ENCODE results near the gene CDH18.

DNA sequence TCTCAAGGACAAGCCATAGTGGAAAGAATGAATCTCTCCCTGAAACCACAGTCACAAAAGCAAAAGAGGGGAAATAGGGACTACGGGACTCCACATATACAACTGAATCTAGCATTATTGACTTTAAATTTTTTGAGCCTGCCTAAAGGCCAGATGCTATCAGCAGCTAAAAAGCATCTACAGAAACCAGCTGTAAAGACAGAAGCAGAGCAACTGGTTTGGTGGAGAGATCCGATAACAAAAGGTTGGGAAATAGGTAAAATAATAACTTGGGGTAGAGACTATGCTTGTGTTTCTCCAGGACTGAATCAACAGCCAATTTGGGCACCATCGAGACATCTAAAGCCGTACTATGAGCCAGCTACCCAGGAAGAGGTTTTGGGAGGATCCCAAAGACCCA is 281.2 kb downstream of the CDH18 start:
- TF ChIP-seq CTCF (IDR thresholded peaks at IDR 0.05; ENCODE audit: insufficient read depth, low read length) (no peak), POLR2AphosphoS5 (IDR thresholded peaks at IDR 0.05; ENCODE audit: low read depth) (no peak), GABPA (IDR thresholded peaks at IDR 0.05; ENCODE audit: low read depth) (no peak), REST (IDR thresholded peaks at IDR 0.05; ENCODE audit: insufficient replicate concordance, low read depth) (no peak)

All from HL-60 (cell line).